HL-60 (cell line): Measurements from ENCODE around the gene HLX.

Experiments used
- POLR2AphosphoS5 ChIP-seq: IDR thresholded peaks from 2 replicates; pipeline ENCODE4 v1.6.1; 2012; ENCODE audit warnings: low read depth
- SPI1 ChIP-seq: IDR thresholded peaks from 2 replicates; pipeline ENCODE4 v1.6.1; 2012; ENCODE audit warnings: low read depth, mild to moderate bottlenecking, borderline replicate concordance
- TF ChIP-seq, protein P1 (sequence below): IDR thresholded peaks from one replicate; pipeline ENCODE4 v1.5.1; 2011; ENCODE audit warnings: low read length, control low read depth, inconsistent platforms; ENCODE audit not compliant: insufficient read depth

DNA sequence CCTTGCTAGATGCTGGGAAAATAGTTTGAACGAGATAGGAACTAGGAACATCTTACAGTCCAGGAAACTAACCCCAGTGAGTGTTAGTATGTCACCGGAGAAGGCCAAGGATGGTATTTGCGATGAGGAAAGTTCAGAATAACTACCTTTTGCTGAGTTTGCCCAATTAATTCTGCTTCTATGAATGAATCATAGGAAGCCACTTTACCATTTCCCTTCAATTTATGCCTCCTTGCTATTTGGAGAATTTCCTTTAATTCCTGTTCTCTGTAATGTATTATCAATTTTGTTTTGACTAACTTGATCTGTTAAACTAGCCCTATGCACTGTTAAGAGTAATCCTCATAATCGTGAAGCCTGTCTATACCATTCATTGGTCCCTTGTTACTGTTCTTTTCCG, 40.7 kb upstream of the HLX start:
- TF ChIP-seq, protein P1, sequence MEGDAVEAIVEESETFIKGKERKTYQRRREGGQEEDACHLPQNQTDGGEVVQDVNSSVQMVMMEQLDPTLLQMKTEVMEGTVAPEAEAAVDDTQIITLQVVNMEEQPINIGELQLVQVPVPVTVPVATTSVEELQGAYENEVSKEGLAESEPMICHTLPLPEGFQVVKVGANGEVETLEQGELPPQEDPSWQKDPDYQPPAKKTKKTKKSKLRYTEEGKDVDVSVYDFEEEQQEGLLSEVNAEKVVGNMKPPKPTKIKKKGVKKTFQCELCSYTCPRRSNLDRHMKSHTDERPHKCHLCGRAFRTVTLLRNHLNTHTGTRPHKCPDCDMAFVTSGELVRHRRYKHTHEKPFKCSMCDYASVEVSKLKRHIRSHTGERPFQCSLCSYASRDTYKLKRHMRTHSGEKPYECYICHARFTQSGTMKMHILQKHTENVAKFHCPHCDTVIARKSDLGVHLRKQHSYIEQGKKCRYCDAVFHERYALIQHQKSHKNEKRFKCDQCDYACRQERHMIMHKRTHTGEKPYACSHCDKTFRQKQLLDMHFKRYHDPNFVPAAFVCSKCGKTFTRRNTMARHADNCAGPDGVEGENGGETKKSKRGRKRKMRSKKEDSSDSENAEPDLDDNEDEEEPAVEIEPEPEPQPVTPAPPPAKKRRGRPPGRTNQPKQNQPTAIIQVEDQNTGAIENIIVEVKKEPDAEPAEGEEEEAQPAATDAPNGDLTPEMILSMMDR, result no peak
- TF ChIP-seq POLR2AphosphoS5 (no peak), SPI1 (no peak)
